PFSK-1 (cell line): ENCODE measurements around the gene FRMD4A.

Source experiments
- SIN3A ChIP-seq: IDR thresholded peaks from 2 replicates; pipeline ENCODE4 v1.6.1; 2012; ENCODE audit warnings: mild to moderate bottlenecking, low read length, moderate library complexity, borderline replicate concordance; ENCODE audit not compliant: insufficient read depth
- TAF1 ChIP-seq: IDR thresholded peaks from 2 replicates; pipeline ENCODE4 v1.6.1; 2012; ENCODE audit warnings: low read length, control low read depth, borderline replicate concordance; ENCODE audit not compliant: insufficient read depth

DNA sequence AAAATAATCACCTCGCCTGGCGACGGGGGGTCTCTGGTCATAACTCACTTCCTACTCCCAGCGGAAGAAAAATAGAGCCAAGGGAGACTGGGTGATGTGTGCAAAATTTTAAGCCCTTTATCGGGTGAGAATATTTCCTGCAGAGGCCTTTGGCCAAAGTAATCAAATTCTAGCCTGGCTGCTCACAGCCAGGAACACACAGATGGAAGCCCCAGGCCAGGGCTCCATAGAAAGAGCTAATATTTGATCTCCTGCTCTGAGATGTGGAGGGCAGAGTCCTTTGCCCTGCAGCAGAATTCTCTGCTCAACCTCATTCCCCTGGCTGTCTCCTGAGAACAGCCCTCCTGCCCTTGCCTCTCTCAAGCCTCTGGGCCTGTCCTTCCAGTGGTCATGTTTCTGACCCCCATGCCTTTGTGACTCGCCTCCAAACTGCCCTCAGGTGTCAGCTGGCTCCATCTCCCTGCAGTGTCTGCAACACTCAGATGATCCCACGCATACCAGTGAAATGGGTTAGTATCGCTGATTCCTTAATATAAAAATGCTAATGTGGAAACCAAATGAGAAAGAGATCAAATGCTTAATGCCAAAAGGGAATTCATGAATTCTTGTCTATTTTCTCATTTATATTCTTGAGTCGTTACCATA is 34.5 kb downstream of the FRMD4A start:
- TF ChIP-seq SIN3A (no peak), TAF1 (no peak)
